Posterior cingulate gyrus (tissue), 11 donors: ENCODE results near the gene HLA-DPA1.
"Not testable (repeated sequence)": the region's sequence is repeated elsewhere in the genome, so short reads cannot be mapped to it uniquely, and the experiment has no call there.

ENCODE experiments used
- DNase-seq, 10 donors: peaks; one replicate each; pipeline versions ENCODE4 v3.0.0 to v3.0.0-alpha.2; 2020 to 2021; ENCODE audit warnings: mixed read lengths in 3 of 10
- intact Hi-C: fragments of 100-400 bp; cut with DNase I; formaldehyde crosslinking; loops from one replicate; pipeline ENCODE4 v1.15.1; 2023

The HLA-DPA1 gene

GRCh38 chr6:33069021-33069738 lies 4.3 kb downstream of the HLA-DPA1 start:
- DNase-seq, result no peak
- intact Hi-C loops, result no loop called here

DNA sequence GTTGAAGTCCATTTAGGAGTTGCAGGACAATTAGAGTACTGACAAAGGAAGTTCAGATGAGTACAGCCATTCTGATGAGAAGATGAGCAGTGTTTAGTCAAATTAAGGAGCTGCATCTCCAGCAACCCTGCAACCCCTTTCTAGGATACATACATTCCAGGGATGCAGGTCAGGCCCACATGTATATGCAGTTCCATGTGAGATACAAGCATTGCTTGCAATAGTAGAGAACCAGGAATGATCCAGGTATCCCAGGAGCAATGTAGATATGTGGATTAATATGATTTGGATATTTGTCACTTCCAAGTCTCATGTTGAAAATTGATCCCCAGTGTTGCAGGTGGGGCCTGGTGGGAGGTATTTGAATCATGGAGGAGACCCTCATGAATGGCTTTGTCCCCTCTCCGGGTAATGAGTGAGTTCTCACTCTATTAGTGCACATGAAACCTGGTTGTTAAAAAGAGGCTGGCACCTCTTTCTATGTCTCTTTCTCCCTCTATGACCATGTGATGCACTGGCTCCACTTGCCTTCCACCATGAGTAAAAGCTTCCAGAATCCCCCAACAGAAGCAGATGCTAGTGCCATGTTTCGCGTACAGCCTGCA lies 6.4 kb downstream of the HLA-DPA1 start:
- intact Hi-C loops, result no loop called here
- no peak for DNase-seq

GRCh38 chr6:33065312-33065711 lies 8.1 kb downstream of the HLA-DPA1 start:
- intact Hi-C loops, result no loop called here
- DNase-seq, result no peak

GRCh38 chr6:33064723-33065122 lies 8.7 kb downstream of the HLA-DPA1 start:
- DNase-seq, result no peak
- intact Hi-C loops, result no loop called here

- DNase-seq, intact Hi-C loops: not testable (repeated sequence)
Observed at GRCh38 chr6:33063435-33063834, 10.0 kb downstream of the HLA-DPA1 start.

- no peak for DNase-seq
- intact Hi-C loops, result no loop called here
Observed at GRCh38 chr6:33061987-33062386, 11.5 kb downstream of the HLA-DPA1 start.

DNA sequence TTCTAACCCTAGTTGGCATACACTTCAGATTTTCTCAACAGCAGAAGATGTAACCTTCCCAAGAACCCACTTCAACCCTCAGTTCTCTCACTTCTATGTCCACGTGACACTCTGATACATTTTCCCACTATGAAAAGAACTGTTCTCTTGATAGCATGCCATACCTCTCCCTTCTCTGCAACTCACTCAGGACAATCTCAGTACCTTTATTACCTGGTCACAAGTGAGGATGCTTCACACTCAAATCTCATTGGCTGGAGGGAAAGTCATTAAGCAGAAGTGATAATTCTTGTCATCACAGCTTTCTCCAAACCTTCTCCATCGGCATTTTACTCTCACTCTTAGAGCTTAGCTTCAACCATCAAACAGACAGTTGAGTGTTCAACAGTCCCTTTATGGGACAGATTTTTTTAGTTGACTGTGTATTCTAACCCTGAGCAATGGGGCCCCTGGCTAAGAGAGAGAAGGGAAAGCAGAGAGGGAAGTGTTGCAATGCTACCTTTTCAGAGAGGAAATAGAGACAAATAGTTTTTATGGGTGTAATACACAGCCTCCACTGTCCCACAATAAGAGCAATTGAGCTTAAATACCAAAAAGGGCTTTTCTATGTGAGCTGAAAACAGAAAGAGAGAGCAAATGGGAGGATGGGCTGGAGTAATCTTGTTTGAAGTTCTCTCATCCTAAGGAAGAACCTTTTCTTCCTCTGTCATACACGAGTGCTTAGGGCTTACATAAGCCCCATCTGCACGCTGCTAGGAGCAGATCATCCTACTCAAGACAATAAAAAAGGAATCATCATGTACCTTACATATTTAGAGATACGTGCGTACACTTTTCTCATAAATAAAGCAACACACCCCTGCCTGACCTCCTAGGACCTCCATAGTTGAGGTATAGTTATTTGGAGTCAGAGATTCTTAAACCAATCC lies 16.0 kb downstream of the HLA-DPA1 start:
- intact Hi-C loops, result no loop called here
- no peak for DNase-seq

DNA sequence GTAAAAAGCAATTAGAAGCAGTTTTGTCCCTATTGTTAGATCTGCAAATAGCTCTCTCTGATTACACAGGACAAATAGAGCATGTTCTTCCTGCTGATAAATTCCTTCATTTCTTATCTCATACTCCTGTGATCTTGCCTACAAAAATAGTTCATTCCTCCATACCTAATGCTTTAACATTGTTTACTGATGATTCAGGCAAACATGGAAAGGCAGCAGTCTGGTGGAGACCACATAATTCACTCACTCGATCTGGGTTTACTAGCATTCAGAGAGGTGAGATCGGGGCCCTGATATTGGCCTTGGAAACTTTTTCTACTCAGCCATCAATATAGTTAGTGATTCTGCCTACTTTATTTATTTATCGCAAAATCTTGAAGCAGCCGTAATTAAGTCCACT lies 20.2 kb downstream of the HLA-DPA1 start:
- DNase-seq, result no peak
- intact Hi-C loops, result no loop called here

GRCh38 chr6:33052627-33053026 lies 20.8 kb downstream of the HLA-DPA1 start:
- intact Hi-C loops, result no loop called here
- DNase-seq, result no peak

- no peak for DNase-seq
- intact Hi-C loops, result no loop called here
Observed at GRCh38 chr6:33050014-33050810, 23.2 kb downstream of the HLA-DPA1 start.

GRCh38 chr6:33049323-33050013 lies 24.0 kb downstream of the HLA-DPA1 start:
- no peak for DNase-seq
- intact Hi-C loops, result no loop called here

GRCh38 chr6:33040157-33040556 lies 33.3 kb downstream of the HLA-DPA1 start:
- intact Hi-C loops, result no loop called here
- no peak for DNase-seq

DNA sequence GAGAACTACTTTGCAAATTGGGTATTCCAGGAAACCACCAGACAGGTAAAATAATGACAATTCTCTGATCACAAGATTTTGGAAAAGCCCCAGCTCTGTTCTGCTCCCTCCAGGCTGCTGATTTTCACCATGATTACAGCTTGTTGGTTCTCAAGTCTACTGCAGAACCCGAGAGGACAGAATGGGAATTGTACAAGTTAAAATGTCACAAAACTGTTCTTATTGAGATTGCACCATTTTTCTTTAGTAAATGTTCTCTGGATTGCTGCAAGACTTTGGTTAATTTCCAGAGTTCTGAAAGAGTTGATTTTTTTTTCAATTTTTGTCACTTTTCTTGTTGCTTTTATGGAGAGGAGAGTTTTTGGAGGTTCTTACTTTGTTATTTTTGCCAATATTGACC lies 36.9 kb downstream of the HLA-DPA1 start:
- intact Hi-C loops, result no loop called here
- no peak for DNase-seq

GRCh38 chr6:33034554-33034953 lies 38.9 kb downstream of the HLA-DPA1 start:
- intact Hi-C loops, result no loop called here
- DNase-seq, result no peak

GRCh38 chr6:33030245-33030644 lies 43.2 kb downstream of the HLA-DPA1 start:
- DNase-seq, result no peak
- intact Hi-C loops, result no loop called here

GRCh38 chr6:33029328-33030184 lies 43.9 kb downstream of the HLA-DPA1 start:
- DNase-seq, result no peak
- intact Hi-C loops, result no loop called here

DNA sequence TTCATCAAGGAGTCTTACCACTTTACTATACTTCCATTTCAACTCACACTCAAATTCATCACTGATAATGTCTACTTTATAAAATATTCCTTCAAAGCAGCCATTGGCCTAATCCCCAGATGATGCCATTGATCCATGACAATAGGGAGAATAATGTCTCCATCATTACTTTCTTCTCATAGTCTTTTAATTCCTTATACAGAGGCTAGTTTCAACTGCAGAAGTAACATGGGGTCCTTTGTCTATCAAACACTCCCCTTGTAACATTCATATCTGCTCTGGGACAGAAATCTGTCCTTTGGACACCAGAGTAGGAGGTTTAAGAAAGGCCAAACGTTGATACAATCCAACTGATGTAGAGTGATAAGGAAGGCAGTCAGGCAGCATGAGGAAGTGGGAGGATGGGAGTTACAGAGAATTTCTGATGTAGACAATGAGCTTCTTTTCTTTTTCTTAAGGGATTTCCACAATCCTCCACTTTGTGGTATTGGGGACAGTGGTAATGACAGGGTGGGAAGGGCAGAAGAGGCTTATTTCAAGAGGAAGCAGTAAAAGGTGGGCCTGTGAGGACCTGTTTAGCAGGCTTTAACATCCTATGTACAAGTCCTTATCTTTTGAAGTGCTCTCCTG lies 45.1 kb downstream of the HLA-DPA1 start:
- DNase-seq, result no peak
- intact Hi-C loops, result no loop called here

DNA sequence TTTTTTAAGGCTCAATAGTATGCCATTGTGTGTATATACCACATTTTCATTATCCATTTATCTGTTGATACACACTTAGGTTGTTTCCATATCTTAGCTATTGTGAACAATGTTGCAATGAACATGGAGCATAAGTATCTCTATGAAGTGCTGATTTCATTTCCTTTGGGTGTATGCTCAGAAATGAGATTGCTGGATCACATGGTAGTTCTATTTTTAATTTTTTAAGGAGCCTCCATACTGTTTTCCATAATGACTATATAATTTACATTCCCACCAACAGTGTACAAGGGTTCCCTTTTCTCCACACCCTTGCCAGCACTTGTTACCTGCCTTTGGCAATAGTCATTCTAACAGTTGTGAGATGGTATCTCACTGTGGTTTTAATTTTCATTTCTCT lies 48.9 kb downstream of the HLA-DPA1 start:
- intact Hi-C loops, result no loop called here
- DNase-seq, result no peak

GRCh38 chr6:33023536-33023935 lies 49.9 kb downstream of the HLA-DPA1 start:
- intact Hi-C loops, result no loop called here

More at GRCh38 chr6:33023536-33023935, 49.9 kb downstream of the HLA-DPA1 start:
- DNase-seq, result no peak
